Vagina (tissue), 2 donors: ENCODE measurements around the gene WDFY3.

ENCODE experiments used
- POLR2A ChIP-seq, 2 donors: fragments of 450-650 bp; IDR thresholded peaks; one replicate each; pipeline ENCODE4 v1.6.1; 2017; ENCODE audit warnings: antibody characterized with exemption in 2 of 2, mild to moderate bottlenecking in 2 of 2, moderate library complexity in 2 of 2
- POLR2AphosphoS5 ChIP-seq, 2 donors: sonication (generic); formaldehyde crosslinking; IDR thresholded peaks; one replicate each; pipeline ENCODE4 v1.9.0; 2017; ENCODE audit warnings: antibody characterized with exemption in 2 of 2, mild to moderate bottlenecking in 2 of 2, low read depth in 1 of 2; ENCODE audit not compliant: insufficient read depth in 1 of 2
- TF ChIP-seq, protein P1 (sequence below), 3 experiments: fragments of 450-650 bp in 2 of 3; fragments of 200-600 bp in 1 of 3; sonication (generic) in 1 of 3; IDR thresholded peaks; one replicate each; pipeline ENCODE4 v1.5.1; 2017 to 2019; ENCODE audit warnings: antibody characterized with exemption in 3 of 3, mild to moderate bottlenecking in 2 of 3, moderate library complexity in 2 of 3

GRCh38 chr4:84632092-84632491, 334.4 kb downstream of the WDFY3 start:
- TF ChIP-seq POLR2AphosphoS5 (IDR thresholded peaks at IDR 0.05; ENCODE audit: insufficient read depth in 1 of 2, low read depth in 1 of 2), result peak in 1 of 2 donors; percentile 83
- no peak for TF ChIP-seq POLR2A (IDR thresholded peaks at IDR 0.05)
- TF ChIP-seq, protein P1, sequence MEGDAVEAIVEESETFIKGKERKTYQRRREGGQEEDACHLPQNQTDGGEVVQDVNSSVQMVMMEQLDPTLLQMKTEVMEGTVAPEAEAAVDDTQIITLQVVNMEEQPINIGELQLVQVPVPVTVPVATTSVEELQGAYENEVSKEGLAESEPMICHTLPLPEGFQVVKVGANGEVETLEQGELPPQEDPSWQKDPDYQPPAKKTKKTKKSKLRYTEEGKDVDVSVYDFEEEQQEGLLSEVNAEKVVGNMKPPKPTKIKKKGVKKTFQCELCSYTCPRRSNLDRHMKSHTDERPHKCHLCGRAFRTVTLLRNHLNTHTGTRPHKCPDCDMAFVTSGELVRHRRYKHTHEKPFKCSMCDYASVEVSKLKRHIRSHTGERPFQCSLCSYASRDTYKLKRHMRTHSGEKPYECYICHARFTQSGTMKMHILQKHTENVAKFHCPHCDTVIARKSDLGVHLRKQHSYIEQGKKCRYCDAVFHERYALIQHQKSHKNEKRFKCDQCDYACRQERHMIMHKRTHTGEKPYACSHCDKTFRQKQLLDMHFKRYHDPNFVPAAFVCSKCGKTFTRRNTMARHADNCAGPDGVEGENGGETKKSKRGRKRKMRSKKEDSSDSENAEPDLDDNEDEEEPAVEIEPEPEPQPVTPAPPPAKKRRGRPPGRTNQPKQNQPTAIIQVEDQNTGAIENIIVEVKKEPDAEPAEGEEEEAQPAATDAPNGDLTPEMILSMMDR (IDR thresholded peaks at IDR 0.05), result no peak
